K562 (cell line): ENCODE data around the gene CMIP. TPM values are rescaled to one million over a fixed set of nuclear protein-coding genes. Genes with fewer than 3 reads are reported as not detected.
A peak's percentile ranks its signal among the peaks of the same experiment; 100 is the strongest.

Source experiments
- CCNT2 ChIP-seq: IDR thresholded peaks from 2 replicates; pipeline ENCODE4 v1.6.1; 2011; ENCODE audit warnings: borderline replicate concordance, low read depth, mild to moderate bottlenecking, moderate library complexity, mixed read lengths, low read length; ENCODE audit not compliant: insufficient read length; ENCODE audit errors: extremely low read depth
- ELF4 ChIP-seq: fragments of 450-650 bp; formaldehyde crosslinking; IDR thresholded peaks from 2 replicates; pipeline ENCODE4 v1.4.0; 2022; ENCODE audit warnings: missing genetic modification characterization
- ETV1 ChIP-seq: fragments of 450-650 bp; conservative IDR thresholded peaks from 2 replicates; pipeline ENCODE4 v1.6.1; 2016; ENCODE audit warnings: missing genetic modification characterization, control low read depth, low read depth, missing compliant biosample characterization
- GTF2F1 ChIP-seq: IDR thresholded peaks from 2 replicates; pipeline ENCODE4 v1.6.1; 2011; ENCODE audit warnings: low read depth, low read length, improper control_type of control experiment
- HES1 ChIP-seq: fragments of 450-650 bp; IDR thresholded peaks from 2 replicates; pipeline ENCODE4 v1.6.1; 2016; ENCODE audit warnings: low read depth, mild to moderate bottlenecking, moderate library complexity
- KHSRP ChIP-seq: fragments of 450-650 bp; IDR thresholded peaks from 2 replicates; pipeline ENCODE4 v1.6.1; 2017
- RREB1 ChIP-seq: fragments of 250-450 bp; sonication (Bioruptor Pico); IDR thresholded peaks from 2 replicates; pipeline ENCODE4 v1.4.0; 2020
- SAP30 ChIP-seq: fragments of 200-600 bp; sonication (generic); IDR thresholded peaks from 2 replicates; pipeline ENCODE4 v1.6.1; 2012; ENCODE audit warnings: borderline replicate concordance, low read depth, mild to moderate bottlenecking, moderate library complexity, low read length, control low read depth, inconsistent platforms; ENCODE audit not compliant: insufficient read depth, poor library complexity, severe bottlenecking
- SIRT6 ChIP-seq: IDR thresholded peaks from one replicate; pipeline ENCODE4 v1.6.1; 2012; ENCODE audit warnings: low read depth, mild to moderate bottlenecking, control low read depth, inconsistent platforms, low read length, moderate library complexity
- SIX5 ChIP-seq, 2 experiments: IDR thresholded peaks; 2 replicates each; pipeline ENCODE4 v1.6.1; 2011; ENCODE audit warnings: low read length in 2 of 2, borderline replicate concordance in 1 of 2, low read depth in 1 of 2, mild to moderate bottlenecking in 1 of 2, moderate library complexity in 1 of 2; ENCODE audit not compliant: insufficient read depth in 1 of 2
- ZBTB17 ChIP-seq: fragments of 450-650 bp; formaldehyde crosslinking; IDR thresholded peaks from 2 replicates; pipeline ENCODE4 v1.4.0; 2020; ENCODE audit warnings: mild to moderate bottlenecking
- ZFX ChIP-seq: sonication (generic); formaldehyde crosslinking; IDR thresholded peaks from 2 replicates; pipeline ENCODE4 v1.8.0; 2022; ENCODE audit warnings: mild to moderate bottlenecking, missing genetic modification reagents, moderate library complexity
- ZKSCAN1 ChIP-seq: fragments of 150-350 bp; IDR thresholded peaks from 2 replicates; pipeline ENCODE4 v1.6.1; 2016; ENCODE audit warnings: low read depth, low read length
- ZNF778 ChIP-seq: fragments of 450-650 bp; formaldehyde crosslinking; IDR thresholded peaks from 2 replicates; pipeline ENCODE4 v1.4.0; 2020; ENCODE audit warnings: mild to moderate bottlenecking, moderate library complexity
- polyA plus RNA-seq, 8 experiments: library from polyadenylated mRNA; depleted of rRNA in 4 of 8; stranded (reverse) in 5 of 8; unstranded in 3 of 8; fragments of >200 nt; fragmentation: Nextera tagmentation in 2 of 8; fragmentation: Illumina TruSeq in 1 of 8; extraction: Ambion mirVana in 2 of 8; extraction: Trizol in 1 of 8; gene quantifications; 2 replicates each; pipeline versions ENCODE4 v1.2.1 to v1.2.3, GENCODE V29; 2011 to 2014; ENCODE audit warnings: inconsistent platforms in 1 of 8, missing spikeins in 1 of 8
- total RNA-seq, 7 experiments: library from RNA; depleted of rRNA in 6 of 7; stranded (reverse); fragments of >200 nt in 6 of 7; fragmentation: Illumina TruSeq in 2 of 7; extraction: Trizol in 2 of 7; gene quantifications; 2 replicates each; pipeline versions ENCODE4 v1.2.1 to v1.2.3, GENCODE V29; 2011 to 2021; ENCODE audit warnings: low replicate concordance in 1 of 7
- TF ChIP-seq, protein P1 (sequence below): sonication (generic); formaldehyde crosslinking; IDR thresholded peaks from 2 replicates; pipeline ENCODE4 v1.8.1; 2022; ENCODE audit warnings: missing genetic modification reagents
- TF ChIP-seq, protein P2 (sequence below), 3 experiments: IDR thresholded peaks in 2 of 3; conservative IDR thresholded peaks in 1 of 3; 2 replicates each; pipeline ENCODE4 v1.5.1; 2011 to 2012; ENCODE audit warnings: low read length in 3 of 3, mild to moderate bottlenecking in 3 of 3, control low read depth in 2 of 3, improper control_type of control experiment in 1 of 3, inconsistent platforms in 1 of 3, low read depth in 1 of 3, mixed read lengths in 1 of 3, moderate library complexity in 1 of 3; ENCODE audit not compliant: insufficient read depth in 2 of 3

CMIP gene
- total and polyA plus RNA-seq, 9 of the 15 experiments (the other 6 are each of a cell fraction or from before 2014, with no cell fraction given): 0.94 to 82.5 (median 10.3) TPM

DNA sequence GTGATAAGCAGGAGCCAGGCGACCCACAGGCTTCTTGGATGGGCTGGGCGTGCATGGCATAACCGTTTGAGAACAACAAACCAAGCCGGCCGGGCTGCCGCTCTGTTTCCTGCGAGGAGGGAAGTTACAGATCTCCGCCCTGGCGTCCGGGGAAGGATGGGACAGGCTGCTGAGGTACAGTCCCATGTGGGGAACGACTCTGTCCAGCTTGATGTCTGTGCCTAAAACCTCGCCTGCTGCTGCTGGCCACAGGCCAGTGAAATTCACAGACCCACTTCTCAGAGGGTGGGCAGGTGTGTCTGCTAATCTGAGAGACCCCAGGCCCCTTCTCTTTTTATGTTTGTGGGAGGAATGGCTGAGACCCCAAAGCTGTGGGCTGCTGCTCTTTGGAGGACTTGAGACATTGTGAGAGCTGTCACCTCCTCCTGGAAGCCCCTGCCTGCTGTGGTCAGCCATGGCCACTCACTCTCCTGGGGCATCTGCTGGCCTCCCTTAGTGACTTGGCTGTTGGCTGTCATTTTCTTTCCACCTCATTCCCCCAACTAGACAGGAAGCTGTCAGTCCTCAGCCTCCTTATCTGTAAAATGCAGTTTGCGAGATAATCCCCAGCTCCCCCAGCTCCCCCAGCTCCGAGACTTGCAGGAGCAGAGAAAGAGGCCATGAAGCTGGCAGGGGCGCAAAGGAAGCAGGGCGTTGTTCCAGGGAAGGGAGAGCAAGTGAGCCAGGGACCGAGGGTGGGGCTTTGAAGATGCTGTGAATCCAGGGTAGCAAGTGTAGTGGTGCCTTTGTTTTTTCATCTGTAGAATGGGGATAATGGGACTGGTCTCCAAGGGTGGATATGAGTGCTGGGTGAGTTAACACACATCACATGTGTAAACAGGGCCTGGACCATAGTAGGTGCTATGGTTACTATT lies 51.0 kb downstream of the CMIP start (continued):
- TF ChIP-seq, protein P1, sequence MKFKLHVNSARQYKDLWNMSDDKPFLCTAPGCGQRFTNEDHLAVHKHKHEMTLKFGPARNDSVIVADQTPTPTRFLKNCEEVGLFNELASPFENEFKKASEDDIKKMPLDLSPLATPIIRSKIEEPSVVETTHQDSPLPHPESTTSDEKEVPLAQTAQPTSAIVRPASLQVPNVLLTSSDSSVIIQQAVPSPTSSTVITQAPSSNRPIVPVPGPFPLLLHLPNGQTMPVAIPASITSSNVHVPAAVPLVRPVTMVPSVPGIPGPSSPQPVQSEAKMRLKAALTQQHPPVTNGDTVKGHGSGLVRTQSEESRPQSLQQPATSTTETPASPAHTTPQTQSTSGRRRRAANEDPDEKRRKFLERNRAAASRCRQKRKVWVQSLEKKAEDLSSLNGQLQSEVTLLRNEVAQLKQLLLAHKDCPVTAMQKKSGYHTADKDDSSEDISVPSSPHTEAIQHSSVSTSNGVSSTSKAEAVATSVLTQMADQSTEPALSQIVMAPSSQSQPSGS: no peak
- TF ChIP-seq ZKSCAN1: peak; percentile 80
- TF ChIP-seq, protein P2, sequence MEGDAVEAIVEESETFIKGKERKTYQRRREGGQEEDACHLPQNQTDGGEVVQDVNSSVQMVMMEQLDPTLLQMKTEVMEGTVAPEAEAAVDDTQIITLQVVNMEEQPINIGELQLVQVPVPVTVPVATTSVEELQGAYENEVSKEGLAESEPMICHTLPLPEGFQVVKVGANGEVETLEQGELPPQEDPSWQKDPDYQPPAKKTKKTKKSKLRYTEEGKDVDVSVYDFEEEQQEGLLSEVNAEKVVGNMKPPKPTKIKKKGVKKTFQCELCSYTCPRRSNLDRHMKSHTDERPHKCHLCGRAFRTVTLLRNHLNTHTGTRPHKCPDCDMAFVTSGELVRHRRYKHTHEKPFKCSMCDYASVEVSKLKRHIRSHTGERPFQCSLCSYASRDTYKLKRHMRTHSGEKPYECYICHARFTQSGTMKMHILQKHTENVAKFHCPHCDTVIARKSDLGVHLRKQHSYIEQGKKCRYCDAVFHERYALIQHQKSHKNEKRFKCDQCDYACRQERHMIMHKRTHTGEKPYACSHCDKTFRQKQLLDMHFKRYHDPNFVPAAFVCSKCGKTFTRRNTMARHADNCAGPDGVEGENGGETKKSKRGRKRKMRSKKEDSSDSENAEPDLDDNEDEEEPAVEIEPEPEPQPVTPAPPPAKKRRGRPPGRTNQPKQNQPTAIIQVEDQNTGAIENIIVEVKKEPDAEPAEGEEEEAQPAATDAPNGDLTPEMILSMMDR (IDR thresholded peaks at IDR 0.05 in 2 of 3, conservative IDR thresholded peaks at IDR 0.05 in 1 of 3; ENCODE audit: insufficient read depth in 2 of 3, low read depth in 1 of 3, low read length in 3 of 3): peak in 2 of 3 experiments; percentile 15 to 37; a peak in 3 of 6 replicates
- TF ChIP-seq CCNT2: peak; percentile 98
- TF ChIP-seq ZFX (CRISPR knock-in tag): 0 out of 2 replicates have a peak, but pooled peaks have one; percentile 14
- no peak for TF ChIP-seq SIX5 (IDR thresholded peaks at IDR 0.05; ENCODE audit: borderline replicate concordance in 1 of 2, insufficient read depth in 1 of 2, low read depth in 1 of 2, low read length in 2 of 2)
- no peak for TF ChIP-seq SAP30
- TF ChIP-seq ZNF778: no peak
- no peak for TF ChIP-seq GTF2F1
- peak; percentile 79; the same call in 1 of the 2 replicates for TF ChIP-seq ZBTB17 (CRISPR knock-in tag)
- TF ChIP-seq RREB1 (CRISPR knock-in tag): peak; percentile 87
- peak; percentile 94 for TF ChIP-seq ELF4 (CRISPR knock-in tag)
- peak; percentile 100 for TF ChIP-seq ETV1
- TF ChIP-seq SIRT6: no peak
- peak; percentile 61 for TF ChIP-seq KHSRP
- peak; percentile 75 for TF ChIP-seq HES1
